HCT116 (cell line): Measurements from ENCODE around the gene DPYD. TPM values are rescaled to one million over a fixed set of nuclear protein-coding genes. Genes with fewer than 3 reads are reported as not detected.

Source experiments
- ATAC-seq: fragments of 200-7000 bp; cut with Tn5 transposase; 2 replicates; pipeline ENCODE4 v1.9.1; 2020; ENCODE audit warnings: mild to moderate bottlenecking, moderate library complexity
- BruUV-seq: library from RNA; stranded (reverse); fragments of 400-500 nt; replicated peaks from 2 replicates; lab custom pipeline; 2021; lab: Mats Ljungman, UMichigan
- CTCF ChIA-PET: fragments of 300-600 bp; sonication (Branson Sonifier 250); formaldehyde crosslinking; loops from one replicate; lab custom pipeline; 2021; ENCODE audit warnings: antibody characterized with exemption; lab: Charles Lee
- POLR2A ChIA-PET: fragments of 300-600, 350-600 bp; sonication (Branson Sonifier 250); formaldehyde crosslinking; loops from one replicate; lab custom pipeline; 2021; ENCODE audit warnings: antibody characterized with exemption; lab: Charles Lee
- RAD21 ChIA-PET, 2 experiments: fragments of 300-600 bp; sonication (Branson Sonifier 250); formaldehyde crosslinking; loops; one replicate each; lab custom pipeline; 2023; ENCODE audit warnings: low total read pairs in 2 of 2; ENCODE audit not compliant: uncharacterized antibody in 2 of 2, unreplicated experiment in 2 of 2, low non-redundant PET in 1 of 2; lab: Charles Lee
- DNase-seq: peaks from one replicate; pipeline ENCODE4 v3.0.0-alpha.2; 2010; ENCODE audit warnings: low read depth, low spot score
- H2AFZ ChIP-seq: fragments of 200-600 bp; shearing (Covaris generic), sonication (generic); 2 replicates; pipeline ENCODE4 v1.6.1; 2017; ENCODE audit warnings: low read depth, mixed run types, mixed read lengths, antibody characterized with exemption, low read length; ENCODE audit not compliant: poor library complexity, severe bottlenecking
- H3K27ac ChIP-seq: 2 replicates; pipeline ENCODE4 v1.5.1; 2012; ENCODE audit warnings: low read depth, low read length
- H3K27me3 ChIP-seq: fragments of 200-600 bp; sonication (generic); 2 replicates; pipeline ENCODE4 v1.6.1; 2016; ENCODE audit warnings: mixed run types, low read length, mixed read lengths; ENCODE audit not compliant: insufficient read depth
- H3K36me3 ChIP-seq, 2 experiments: fragments of 200-500 bp in 1 of 2; fragments of 200-600 bp in 1 of 2; sonication (Bioruptor generic) in 1 of 2; sonication (generic) in 1 of 2; 2 replicates each; pipeline versions ENCODE4 v1.5.1 to v1.6.1; 2014 to 2016; ENCODE audit warnings: low read length in 2 of 2, inconsistent platforms in 1 of 2, mixed read lengths in 1 of 2, mixed run types in 1 of 2; ENCODE audit not compliant: insufficient read depth in 2 of 2, control insufficient read depth in 1 of 2
- H3K4me1 ChIP-seq, 2 experiments: fragments of 200-600 bp in 1 of 2; sonication (generic) in 1 of 2; 2 replicates each; pipeline versions ENCODE4 v1.5.1 to v1.6.1; 2012 to 2017; ENCODE audit warnings: low read length in 2 of 2, inconsistent platforms in 1 of 2, mild to moderate bottlenecking in 1 of 2, mixed read lengths in 1 of 2, mixed run types in 1 of 2, moderate library complexity in 1 of 2; ENCODE audit not compliant: insufficient read depth in 2 of 2, control insufficient read depth in 1 of 2
- H3K4me2 ChIP-seq: fragments of 200-600 bp; sonication (generic); 2 replicates; pipeline ENCODE4 v1.6.1; 2017; ENCODE audit warnings: mixed run types, low read length, mixed read lengths
- H3K4me3 ChIP-seq, 2 experiments: fragments of 200-600 bp in 1 of 2; sonication (generic) in 1 of 2; replicated peaks in 1 of 2; 2 replicates each; pipeline ENCODE4 v1.5.1; 2011 to 2016; ENCODE audit warnings: low read length in 2 of 2, control low read depth in 1 of 2, low read depth in 1 of 2, mild to moderate bottlenecking in 1 of 2, mixed read lengths in 1 of 2, mixed run types in 1 of 2
- H3K79me2 ChIP-seq: fragments of 200-600 bp; sonication (generic); 2 replicates; pipeline ENCODE4 v1.6.1; 2017; ENCODE audit warnings: mild to moderate bottlenecking, mixed run types, low read length, moderate library complexity, mixed read lengths; ENCODE audit not compliant: insufficient read depth
- H3K9ac ChIP-seq: fragments of 200-600 bp; sonication (generic); 2 replicates; pipeline ENCODE4 v1.6.1; 2016; ENCODE audit warnings: low read length, mixed read lengths
- H3K9me2 ChIP-seq: fragments of 200-600 bp; sonication (generic), shearing (Covaris generic); 2 replicates; pipeline ENCODE4 v1.6.1; 2017; ENCODE audit warnings: mixed run types, mild to moderate bottlenecking, moderate library complexity; ENCODE audit not compliant: insufficient read depth
- H3K9me3 ChIP-seq, 2 experiments: fragments of 200-500 bp in 1 of 2; fragments of 200-600 bp in 1 of 2; sonication (Bioruptor generic) in 1 of 2; sonication (generic) in 1 of 2; 2 replicates each; pipeline ENCODE4 v1.6.1; 2014 to 2017; ENCODE audit warnings: low read length in 2 of 2, mixed read lengths in 2 of 2, inconsistent platforms in 1 of 2, low read depth in 1 of 2, mild to moderate bottlenecking in 1 of 2, mixed run types in 1 of 2, moderate library complexity in 1 of 2; ENCODE audit not compliant: control insufficient read depth in 1 of 2, insufficient read depth in 1 of 2
- H4K20me1 ChIP-seq: fragments of 200-600 bp; sonication (generic), shearing (Covaris generic); 2 replicates; pipeline ENCODE4 v1.6.1; 2017; ENCODE audit warnings: mixed run types, mild to moderate bottlenecking, moderate library complexity; ENCODE audit not compliant: insufficient read depth
- ATF3 ChIP-seq: IDR thresholded peaks from 2 replicates; pipeline ENCODE4 v1.6.1; 2012
- CEBPB ChIP-seq: IDR thresholded peaks from 2 replicates; pipeline ENCODE4 v1.6.1; 2012; ENCODE audit warnings: low read depth
- CTCF ChIP-seq, 3 experiments: fragments of 200-600 bp in 1 of 3; sonication (generic) in 1 of 3; IDR thresholded peaks in 2 of 3; conservative IDR thresholded peaks in 1 of 3; 2 replicates each; pipeline ENCODE4 v1.5.1; 2012 to 2017; ENCODE audit warnings: low read depth in 2 of 3, low read length in 2 of 3, antibody characterized with exemption in 1 of 3, borderline replicate concordance in 1 of 3, control low read depth in 1 of 3, mild to moderate bottlenecking in 1 of 3, mixed read lengths in 1 of 3, mixed run types in 1 of 3, moderate library complexity in 1 of 3; ENCODE audit not compliant: insufficient read depth in 1 of 3
- EGR1 ChIP-seq: IDR thresholded peaks from 2 replicates; pipeline ENCODE4 v1.6.1; 2012; ENCODE audit warnings: low read depth
- ELF1 ChIP-seq: IDR thresholded peaks from 2 replicates; pipeline ENCODE4 v1.6.1; 2012; ENCODE audit warnings: low read depth, borderline replicate concordance
- EZH2phosphoT487 ChIP-seq: fragments of 200-600 bp; IDR thresholded peaks from 2 replicates; pipeline ENCODE4 v1.6.1; 2018; ENCODE audit warnings: antibody characterized with exemption, borderline replicate concordance
- FOSL1 ChIP-seq: IDR thresholded peaks from 2 replicates; pipeline ENCODE4 v1.6.1; 2012; ENCODE audit warnings: low read depth
- JUND ChIP-seq: IDR thresholded peaks from 2 replicates; pipeline ENCODE4 v1.6.1; 2012
- YY1 ChIP-seq: IDR thresholded peaks from 2 replicates; pipeline ENCODE4 v1.6.1; 2011; ENCODE audit warnings: low read length, low read depth, moderate library complexity, mild to moderate bottlenecking; ENCODE audit not compliant: insufficient replicate concordance; ENCODE audit errors: extremely low read depth
- ZFX ChIP-seq: fragments of 450-650 bp; IDR thresholded peaks from 2 replicates; pipeline ENCODE4 v1.6.1; 2017
- intact Hi-C: fragments of 100-400 bp; cut with micrococcal nuclease; formaldehyde crosslinking; loops from 2 replicates; pipeline ENCODE4 v1.10.0; 2022
- total RNA-seq: library from RNA; stranded (reverse); gene quantifications from one replicate; pipeline ENCODE4 v1.2.1, GENCODE V29; 2021; ENCODE audit not compliant: unreplicated experiment

Gene DPYD
- total RNA-seq, 1 experiment from 2014 or later: 1.7 TPM

- no peaks in the 10 kb centered on the region for H3K36me3 ChIP-seq
- DNase-seq: no peak
- no peaks in the 10 kb centered on the region for H3K9me3 ChIP-seq
- intact Hi-C loops: no loop called here
- H3K9me2 ChIP-seq: no peaks in the 10 kb centered on the region
- H2AFZ ChIP-seq: no peak overlapping the region
- RAD21 ChIA-PET: no interaction called here
- TF ChIP-seq CEBPB (no peak), EZH2phosphoT487 (no peak), ATF3 (no peak), ZFX (no peak), ELF1 (no peak), FOSL1 (no peak), CTCF (IDR thresholded peaks at IDR 0.05 in 2 of 3, conservative IDR thresholded peaks at IDR 0.05 in 1 of 3; ENCODE audit: borderline replicate concordance in 1 of 3, insufficient read depth in 1 of 3, low read depth in 2 of 3, low read length in 2 of 3) (no peak), YY1 (no peak), EGR1 (no peak), JUND (no peak)
- no peaks in the 10 kb centered on the region for H4K20me1 ChIP-seq
- H3K4me3 ChIP-seq: no peak overlapping the region
- H3K9ac ChIP-seq: no peak overlapping the region
- no TSS peak for BruUV-seq
- H3K27ac ChIP-seq: no peak overlapping the region
- CTCF ChIA-PET: no interaction called here
- H3K4me1 ChIP-seq: no peaks in the 10 kb centered on the region
- POLR2A ChIA-PET: no interaction called here
- no peaks in the 10 kb centered on the region for H3K27me3 ChIP-seq
- H3K79me2 ChIP-seq: no peaks in the 10 kb centered on the region
- H3K4me2 ChIP-seq: no peak overlapping the region
- no peak for ATAC-seq
Observed at GRCh38 chr1:97551113-97551512, 369.7 kb downstream of the DPYD start.
